ENCODE measurements around the gene GPRC5D. TPM values are rescaled to one million over a fixed set of nuclear protein-coding genes. Genes with fewer than 3 reads are reported as not detected.

GPRC5D gene
- total RNA-seq, 1 experiment from 2014 or later: 0.33 TPM

DNA sequence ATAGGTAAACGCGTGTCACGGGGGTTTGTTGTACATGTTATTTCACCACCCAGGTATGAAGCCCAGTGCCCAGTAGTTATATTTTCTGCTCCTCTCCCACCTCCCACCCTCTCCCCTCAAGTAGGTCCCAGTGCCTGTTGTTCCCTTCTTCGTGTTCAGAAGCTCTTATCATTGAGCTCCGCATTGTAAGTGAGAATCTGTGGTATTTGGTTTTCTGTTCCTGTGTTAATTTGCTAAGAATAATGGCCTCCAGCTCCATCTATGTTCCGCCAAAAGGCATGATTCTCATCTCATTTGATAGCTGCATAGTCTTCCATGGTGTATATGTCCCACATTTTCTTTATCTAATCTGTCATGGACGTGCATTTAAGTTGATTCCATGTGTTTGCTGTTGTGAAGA is 6.9 kb upstream of the GPRC5D start (continued):
- TF ChIP-seq, protein P1, sequence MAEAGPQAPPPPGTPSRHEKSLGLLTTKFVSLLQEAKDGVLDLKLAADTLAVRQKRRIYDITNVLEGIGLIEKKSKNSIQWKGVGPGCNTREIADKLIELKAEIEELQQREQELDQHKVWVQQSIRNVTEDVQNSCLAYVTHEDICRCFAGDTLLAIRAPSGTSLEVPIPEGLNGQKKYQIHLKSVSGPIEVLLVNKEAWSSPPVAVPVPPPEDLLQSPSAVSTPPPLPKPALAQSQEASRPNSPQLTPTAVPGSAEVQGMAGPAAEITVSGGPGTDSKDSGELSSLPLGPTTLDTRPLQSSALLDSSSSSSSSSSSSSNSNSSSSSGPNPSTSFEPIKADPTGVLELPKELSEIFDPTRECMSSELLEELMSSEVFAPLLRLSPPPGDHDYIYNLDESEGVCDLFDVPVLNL (CRISPR knock-in tag; IDR thresholded peaks at IDR 0.05; ENCODE audit: borderline replicate concordance, low read depth): no peak
- TF ChIP-seq, protein P2, sequence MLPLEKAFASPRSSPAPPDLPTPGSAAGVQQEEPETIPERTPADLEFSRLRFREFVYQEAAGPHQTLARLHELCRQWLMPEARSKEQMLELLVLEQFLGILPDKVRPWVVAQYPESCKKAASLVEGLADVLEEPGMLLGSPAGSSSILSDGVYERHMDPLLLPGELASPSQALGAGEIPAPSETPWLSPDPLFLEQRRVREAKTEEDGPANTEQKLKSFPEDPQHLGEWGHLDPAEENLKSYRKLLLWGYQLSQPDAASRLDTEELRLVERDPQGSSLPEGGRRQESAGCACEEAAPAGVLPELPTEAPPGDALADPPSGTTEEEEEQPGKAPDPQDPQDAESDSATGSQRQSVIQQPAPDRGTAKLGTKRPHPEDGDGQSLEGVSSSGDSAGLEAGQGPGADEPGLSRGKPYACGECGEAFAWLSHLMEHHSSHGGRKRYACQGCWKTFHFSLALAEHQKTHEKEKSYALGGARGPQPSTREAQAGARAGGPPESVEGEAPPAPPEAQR (CRISPR knock-in tag; IDR thresholded peaks at IDR 0.05): no peak
- no peak for TF ChIP-seq GABPB1 (CRISPR knock-in tag; IDR thresholded peaks at IDR 0.05)
- TF ChIP-seq, protein P3, sequence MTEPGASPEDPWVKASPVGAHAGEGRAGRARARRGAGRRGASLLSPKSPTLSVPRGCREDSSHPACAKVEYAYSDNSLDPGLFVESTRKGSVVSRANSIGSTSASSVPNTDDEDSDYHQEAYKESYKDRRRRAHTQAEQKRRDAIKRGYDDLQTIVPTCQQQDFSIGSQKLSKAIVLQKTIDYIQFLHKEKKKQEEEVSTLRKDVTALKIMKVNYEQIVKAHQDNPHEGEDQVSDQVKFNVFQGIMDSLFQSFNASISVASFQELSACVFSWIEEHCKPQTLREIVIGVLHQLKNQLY (CRISPR knock-in tag; IDR thresholded peaks at IDR 0.05): no peak
- TF ChIP-seq, protein P4, sequence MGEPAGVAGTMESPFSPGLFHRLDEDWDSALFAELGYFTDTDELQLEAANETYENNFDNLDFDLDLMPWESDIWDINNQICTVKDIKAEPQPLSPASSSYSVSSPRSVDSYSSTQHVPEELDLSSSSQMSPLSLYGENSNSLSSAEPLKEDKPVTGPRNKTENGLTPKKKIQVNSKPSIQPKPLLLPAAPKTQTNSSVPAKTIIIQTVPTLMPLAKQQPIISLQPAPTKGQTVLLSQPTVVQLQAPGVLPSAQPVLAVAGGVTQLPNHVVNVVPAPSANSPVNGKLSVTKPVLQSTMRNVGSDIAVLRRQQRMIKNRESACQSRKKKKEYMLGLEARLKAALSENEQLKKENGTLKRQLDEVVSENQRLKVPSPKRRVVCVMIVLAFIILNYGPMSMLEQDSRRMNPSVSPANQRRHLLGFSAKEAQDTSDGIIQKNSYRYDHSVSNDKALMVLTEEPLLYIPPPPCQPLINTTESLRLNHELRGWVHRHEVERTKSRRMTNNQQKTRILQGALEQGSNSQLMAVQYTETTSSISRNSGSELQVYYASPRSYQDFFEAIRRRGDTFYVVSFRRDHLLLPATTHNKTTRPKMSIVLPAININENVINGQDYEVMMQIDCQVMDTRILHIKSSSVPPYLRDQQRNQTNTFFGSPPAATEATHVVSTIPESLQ (CRISPR knock-in tag; IDR thresholded peaks at IDR 0.05): no peak
- no peak for TF ChIP-seq OVOL2 (CRISPR knock-in tag; IDR thresholded peaks at IDR 0.05; ENCODE audit: borderline replicate concordance)
- no peak for TF ChIP-seq NR1H2 (CRISPR knock-in tag; IDR thresholded peaks at IDR 0.05)
- no peak for TF ChIP-seq MXD4 (CRISPR knock-in tag; IDR thresholded peaks at IDR 0.05; ENCODE audit: borderline replicate concordance)
- TF ChIP-seq RELA (CRISPR knock-in tag; IDR thresholded peaks at IDR 0.05; ENCODE audit: borderline replicate concordance): no peak

DNA sequence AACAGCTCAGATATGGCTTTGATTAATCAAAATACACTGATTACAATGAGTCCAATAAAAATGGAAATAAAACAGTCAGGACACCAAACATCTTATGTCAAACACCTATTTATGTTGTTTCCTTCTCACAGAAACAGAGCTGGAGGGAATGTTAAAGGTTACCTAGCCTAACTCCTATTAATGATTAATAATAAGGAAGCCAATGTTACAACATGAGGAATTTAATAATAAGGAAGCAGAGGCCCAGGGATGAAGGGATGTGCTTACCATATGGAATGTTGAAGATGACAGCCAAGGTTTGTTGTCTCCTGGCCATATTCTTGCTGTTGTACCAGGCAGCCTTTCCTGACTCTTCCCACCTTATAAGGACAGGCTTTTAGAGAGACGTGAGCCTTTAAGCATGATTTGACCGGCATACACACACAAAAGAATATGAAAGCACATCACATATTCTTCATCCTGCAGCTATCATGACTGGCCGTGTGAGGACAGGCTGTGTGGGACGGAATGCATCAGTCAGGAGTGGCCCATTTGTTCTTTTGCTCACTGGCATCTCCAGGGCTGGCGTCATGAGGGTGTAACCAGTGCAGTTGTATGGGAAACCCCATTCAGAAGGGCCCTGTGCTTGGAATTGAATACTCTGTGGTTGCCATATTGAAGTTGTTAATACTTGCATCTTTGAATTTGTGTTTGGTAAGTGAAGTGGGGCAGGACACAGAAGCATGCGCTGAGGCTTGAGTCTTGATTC is 3.1 kb upstream of the GPRC5D start:
- Mint-ChIP-seq H3K27me3 (ENCODE audit: low read depth) (no peaks in the 10 kb centered on the region), H3K36me3 (no peaks in the 10 kb centered on the region), H3K27ac (no peak overlapping the region), H3K4me3 (no peak overlapping the region), H3K9me3 (no peaks in the 10 kb centered on the region), H3K4me1 (no peaks in the 10 kb centered on the region)
- ChIA-PET CTCF (interaction anchor here (1.0 to 1.3 kb wide), 2 partner anchors 21 to 257 kb away, joined by 3 to 5 read pairs; no protein-coding TSS in a partner anchor), POLR2A (interaction anchor here (0.6 kb wide), 1 partner anchor 241 kb away, joined by 4 read pairs; the partner anchor contains the start of gene EMP1)
- no peak for DNase-seq (ENCODE audit: low spot score)
- no peak for ATAC-seq
- TF ChIP-seq ELF4 (CRISPR knock-in tag; IDR thresholded peaks at IDR 0.05; ENCODE audit: low read depth): no peak
- TF ChIP-seq KAT7 (CRISPR knock-in tag; IDR thresholded peaks at IDR 0.05; ENCODE audit: borderline replicate concordance): no peak
- TF ChIP-seq SP1 (CRISPR knock-in tag; conservative IDR thresholded peaks at IDR 0.05): no peak
- TF ChIP-seq, protein P5, sequence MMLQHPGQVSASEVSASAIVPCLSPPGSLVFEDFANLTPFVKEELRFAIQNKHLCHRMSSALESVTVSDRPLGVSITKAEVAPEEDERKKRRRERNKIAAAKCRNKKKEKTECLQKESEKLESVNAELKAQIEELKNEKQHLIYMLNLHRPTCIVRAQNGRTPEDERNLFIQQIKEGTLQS (CRISPR knock-in tag; conservative IDR thresholded peaks at IDR 0.05): no peak
- TF ChIP-seq, protein P6, sequence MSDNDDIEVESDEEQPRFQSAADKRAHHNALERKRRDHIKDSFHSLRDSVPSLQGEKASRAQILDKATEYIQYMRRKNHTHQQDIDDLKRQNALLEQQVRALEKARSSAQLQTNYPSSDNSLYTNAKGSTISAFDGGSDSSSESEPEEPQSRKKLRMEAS (CRISPR knock-in tag; IDR thresholded peaks at IDR 0.05): no peak
- no peak for TF ChIP-seq GRHL2 (CRISPR knock-in tag; IDR thresholded peaks at IDR 0.05; ENCODE audit: insufficient replicate concordance, severe bottlenecking)
- no peak for TF ChIP-seq ESRRA (CRISPR knock-in tag; IDR thresholded peaks at IDR 0.05; ENCODE audit: borderline replicate concordance)
- TF ChIP-seq CREM (CRISPR knock-in tag; IDR thresholded peaks at IDR 0.05): no peak
- TF ChIP-seq SMAD3 (CRISPR knock-in tag; IDR thresholded peaks at IDR 0.05; ENCODE audit: borderline replicate concordance): no peak
- TF ChIP-seq ZNF138 (CRISPR knock-in tag; conservative IDR thresholded peaks at IDR 0.05): no peak
- TF ChIP-seq, protein P4 (CRISPR knock-in tag; IDR thresholded peaks at IDR 0.05): no peak
- TF ChIP-seq IRF2 (CRISPR knock-in tag; IDR thresholded peaks at IDR 0.05; ENCODE audit: borderline replicate concordance, low read depth): no peak
- TF ChIP-seq GABPB1 (CRISPR knock-in tag; IDR thresholded peaks at IDR 0.05): no peak
- TF ChIP-seq, protein P7, sequence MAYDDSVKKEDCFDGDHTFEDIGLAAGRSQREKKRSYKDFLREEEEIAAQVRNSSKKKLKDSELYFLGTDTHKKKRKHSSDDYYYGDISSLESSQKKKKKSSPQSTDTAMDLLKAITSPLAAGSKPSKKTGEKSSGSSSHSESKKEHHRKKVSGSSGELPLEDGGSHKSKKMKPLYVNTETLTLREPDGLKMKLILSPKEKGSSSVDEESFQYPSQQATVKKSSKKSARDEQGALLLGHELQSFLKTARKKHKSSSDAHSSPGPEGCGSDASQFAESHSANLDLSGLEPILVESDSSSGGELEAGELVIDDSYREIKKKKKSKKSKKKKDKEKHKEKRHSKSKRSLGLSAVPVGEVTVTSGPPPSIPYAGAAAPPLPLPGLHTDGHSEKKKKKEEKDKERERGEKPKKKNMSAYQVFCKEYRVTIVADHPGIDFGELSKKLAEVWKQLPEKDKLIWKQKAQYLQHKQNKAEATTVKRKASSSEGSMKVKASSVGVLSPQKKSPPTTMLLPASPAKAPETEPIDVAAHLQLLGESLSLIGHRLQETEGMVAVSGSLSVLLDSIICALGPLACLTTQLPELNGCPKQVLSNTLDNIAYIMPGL (CRISPR knock-in tag; IDR thresholded peaks at IDR 0.05): no peak
- no peak for TF ChIP-seq JAZF1 (CRISPR knock-in tag; IDR thresholded peaks at IDR 0.05)
- no peak for TF ChIP-seq CBFB (CRISPR knock-in tag; IDR thresholded peaks at IDR 0.05; ENCODE audit: low read depth)
- TF ChIP-seq NFE2L1 (CRISPR knock-in tag; IDR thresholded peaks at IDR 0.05): no peak
- no peak for TF ChIP-seq ZNF263 (CRISPR knock-in tag; IDR thresholded peaks at IDR 0.05; ENCODE audit: low read depth)

Measured in WTC11 (cell line).